Adipocyte (in vitro differentiated cells): Measurements from ENCODE around the gene MS4A18.
"Not testable (repeated sequence)": the region's sequence is repeated elsewhere in the genome, so short reads cannot be mapped to it uniquely, and the experiment has no call there.

Experiments
- DNase-seq: peaks from one replicate; pipeline ENCODE4 v3.0.0-alpha.2; 2015; ENCODE audit warnings: low read depth
- H3K27me3 ChIP-seq: replicated peaks from 2 replicates; pipeline ENCODE4 v1.7.0; 2013; ENCODE audit warnings: mild to moderate bottlenecking, low read length, moderate library complexity; ENCODE audit not compliant: control insufficient read depth, insufficient read depth
- H3K36me3 ChIP-seq: 2 replicates; pipeline ENCODE4 v1.7.0; 2013; ENCODE audit warnings: low read length, mild to moderate bottlenecking, moderate library complexity; ENCODE audit not compliant: control insufficient read depth, insufficient read depth, severe bottlenecking
- H3K4me1 ChIP-seq: 2 replicates; pipeline ENCODE4 v1.7.0; 2013; ENCODE audit warnings: mild to moderate bottlenecking, low read length, moderate library complexity; ENCODE audit not compliant: control insufficient read depth, insufficient read depth
- H3K4me3 ChIP-seq: 2 replicates; pipeline ENCODE4 v1.7.0; 2013; ENCODE audit warnings: mild to moderate bottlenecking, low read length, moderate library complexity
- H3K9ac ChIP-seq: 2 replicates; pipeline ENCODE4 v1.7.0; 2013; ENCODE audit warnings: mild to moderate bottlenecking, low read length, moderate library complexity
- H3K9me3 ChIP-seq: 2 replicates; pipeline ENCODE4 v1.7.0; 2013; ENCODE audit warnings: mild to moderate bottlenecking, low read length, moderate library complexity; ENCODE audit not compliant: control insufficient read depth

MS4A18 gene

DNA sequence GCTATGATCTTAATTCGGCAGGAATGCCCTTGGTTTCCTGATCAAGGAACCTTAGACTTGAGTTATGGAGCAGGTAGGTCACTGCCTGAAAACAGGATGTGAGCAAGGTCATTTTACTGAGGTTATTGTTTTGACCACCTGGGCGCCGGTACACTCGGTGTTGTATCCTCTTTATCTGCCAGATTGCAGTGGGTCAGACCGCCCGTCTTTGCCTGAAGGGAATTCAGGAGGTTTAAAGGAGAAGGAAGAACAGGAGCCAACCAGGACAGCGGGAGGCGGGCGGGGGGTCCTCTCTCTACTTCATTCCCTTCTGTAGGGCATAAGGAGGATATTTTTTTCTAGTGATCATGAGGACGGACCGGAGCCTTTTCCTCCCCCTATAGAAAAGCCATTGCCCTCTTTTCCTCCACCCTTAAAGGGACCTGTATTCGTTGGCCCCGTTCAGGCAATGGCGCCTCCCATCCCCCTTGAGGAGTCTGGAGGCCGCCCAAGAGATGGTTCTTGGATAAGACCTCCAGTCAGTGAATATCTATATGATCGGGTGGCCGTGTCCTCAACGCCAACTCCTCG lies 32.8 kb downstream of the MS4A18 start:
- no peaks in the 10 kb centered on the region for H3K4me1 ChIP-seq
- H3K9me3 ChIP-seq, result peaks cover 4% of the 10 kb centered on the region
- H3K27me3 ChIP-seq, result peaks cover 58% of the 10 kb centered on the region
- H3K9ac ChIP-seq, result no peak overlapping the region
- DNase-seq, result no peak
- no peaks in the 10 kb centered on the region for H3K36me3 ChIP-seq
- H3K4me3 ChIP-seq, result no peak overlapping the region

DNA sequence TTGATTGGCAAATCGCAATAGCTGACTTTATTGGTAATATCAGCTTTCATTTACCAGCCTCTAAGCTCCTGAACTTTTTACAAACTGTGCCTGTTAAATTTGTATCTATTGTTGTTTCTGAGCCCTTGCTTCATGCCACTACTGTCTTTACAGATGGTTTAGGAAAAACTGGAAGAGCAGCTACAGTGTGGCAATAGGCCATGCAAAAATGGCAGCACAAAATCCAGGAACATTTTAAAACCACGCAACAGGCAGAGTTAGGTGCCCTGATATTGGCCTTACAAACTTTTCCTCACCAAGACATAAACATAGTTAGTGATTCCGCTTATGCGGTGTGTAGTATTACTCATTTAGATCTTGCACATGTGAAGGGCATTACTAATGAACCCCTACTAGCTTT lies 34.2 kb downstream of the MS4A18 start:
- H3K9me3 ChIP-seq, H3K4me3 ChIP-seq, H3K4me1 ChIP-seq, DNase-seq, H3K36me3 ChIP-seq, H3K9ac ChIP-seq: not testable (repeated sequence)
- H3K27me3 ChIP-seq, result peaks cover 58% of the 10 kb centered on the region

DNA sequence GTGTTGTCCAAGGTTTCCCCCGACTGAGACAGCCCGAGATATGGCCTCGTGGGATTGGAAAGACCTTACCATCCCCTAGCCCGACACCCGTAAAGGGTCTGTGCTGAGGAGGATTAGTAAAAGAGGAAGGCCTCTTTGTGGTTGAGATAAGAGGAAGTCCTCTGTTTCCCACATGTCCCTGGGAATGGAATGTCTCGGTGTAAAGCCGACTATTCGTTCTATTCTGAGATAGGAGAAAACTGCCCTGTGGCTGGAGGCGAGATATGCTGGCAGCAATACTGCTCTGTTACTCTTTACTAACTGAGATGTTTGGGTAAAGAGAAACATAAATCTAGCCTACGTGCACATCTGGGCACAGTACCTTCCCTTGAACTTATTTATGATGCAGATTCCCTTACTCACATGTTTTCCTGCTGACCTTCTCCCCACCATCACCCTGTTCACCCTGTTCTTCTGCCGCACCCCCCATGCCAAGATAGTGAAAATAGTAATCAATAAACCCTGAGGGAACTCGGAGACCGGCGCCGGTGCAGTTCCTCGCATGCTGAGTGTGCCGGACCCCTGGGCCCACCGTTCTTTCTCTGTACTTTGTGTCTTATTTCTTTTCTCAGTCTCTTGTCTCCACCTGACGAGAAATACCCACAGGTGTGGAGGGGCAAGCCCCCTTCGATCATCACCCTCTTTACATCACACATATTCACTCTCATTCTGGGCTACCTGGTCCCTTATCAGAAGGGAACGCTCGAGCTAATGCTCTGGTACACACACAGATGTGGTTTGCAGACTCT lies 35.1 kb downstream of the MS4A18 start:
- H3K36me3 ChIP-seq, DNase-seq: not testable (repeated sequence)

DNA sequence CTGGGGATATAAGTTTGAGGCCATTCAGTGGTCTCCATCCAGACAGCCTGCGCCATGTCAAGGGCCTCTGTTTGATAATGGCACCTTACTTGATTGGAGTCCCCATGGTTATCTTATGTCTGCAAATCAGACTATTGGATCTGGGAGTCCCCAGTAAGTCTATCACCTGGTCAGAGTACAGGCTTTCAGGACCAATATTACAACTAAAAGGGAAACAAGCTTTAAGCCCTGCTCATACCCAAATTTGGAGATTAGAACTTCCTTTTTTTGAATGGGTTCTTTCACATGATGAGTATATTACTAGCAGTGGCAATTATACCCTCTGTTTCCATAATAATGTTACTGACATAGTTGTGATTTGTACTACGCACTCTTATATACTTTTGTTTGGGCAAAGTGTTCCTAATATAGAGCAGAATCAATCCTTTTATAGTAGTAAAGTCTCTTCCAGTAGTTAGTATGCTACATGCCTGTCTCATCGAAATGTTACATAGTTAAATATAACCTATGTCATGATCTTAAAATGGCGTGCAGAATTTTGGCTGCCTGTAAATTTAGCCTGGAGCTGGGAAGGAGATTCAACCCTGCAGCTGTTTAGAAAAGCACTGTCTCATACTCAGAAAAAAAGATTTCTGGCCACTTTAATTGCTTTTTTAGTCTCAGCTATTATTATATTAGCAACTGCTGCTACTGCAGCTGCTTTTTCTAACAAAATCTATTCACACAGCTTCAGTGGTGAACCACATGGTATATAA lies 37.1 kb downstream of the MS4A18 start:
- DNase-seq, result no peak
- H3K4me3 ChIP-seq, result no peak overlapping the region
- H3K9ac ChIP-seq, result no peak overlapping the region
- H3K27me3 ChIP-seq, result peaks cover 63% of the 10 kb centered on the region
- H3K36me3 ChIP-seq, result no peaks in the 10 kb centered on the region
- H3K9me3 ChIP-seq, result peaks cover 4% of the 10 kb centered on the region
- H3K4me1 ChIP-seq, result no peaks in the 10 kb centered on the region

More for the DNA sequence above, 35.1 kb downstream of the MS4A18 start:
- H3K4me3 ChIP-seq, H3K9me3 ChIP-seq, H3K4me1 ChIP-seq, H3K9ac ChIP-seq: not testable (repeated sequence)
- peaks cover 64% of the 10 kb centered on the region for H3K27me3 ChIP-seq

DNA sequence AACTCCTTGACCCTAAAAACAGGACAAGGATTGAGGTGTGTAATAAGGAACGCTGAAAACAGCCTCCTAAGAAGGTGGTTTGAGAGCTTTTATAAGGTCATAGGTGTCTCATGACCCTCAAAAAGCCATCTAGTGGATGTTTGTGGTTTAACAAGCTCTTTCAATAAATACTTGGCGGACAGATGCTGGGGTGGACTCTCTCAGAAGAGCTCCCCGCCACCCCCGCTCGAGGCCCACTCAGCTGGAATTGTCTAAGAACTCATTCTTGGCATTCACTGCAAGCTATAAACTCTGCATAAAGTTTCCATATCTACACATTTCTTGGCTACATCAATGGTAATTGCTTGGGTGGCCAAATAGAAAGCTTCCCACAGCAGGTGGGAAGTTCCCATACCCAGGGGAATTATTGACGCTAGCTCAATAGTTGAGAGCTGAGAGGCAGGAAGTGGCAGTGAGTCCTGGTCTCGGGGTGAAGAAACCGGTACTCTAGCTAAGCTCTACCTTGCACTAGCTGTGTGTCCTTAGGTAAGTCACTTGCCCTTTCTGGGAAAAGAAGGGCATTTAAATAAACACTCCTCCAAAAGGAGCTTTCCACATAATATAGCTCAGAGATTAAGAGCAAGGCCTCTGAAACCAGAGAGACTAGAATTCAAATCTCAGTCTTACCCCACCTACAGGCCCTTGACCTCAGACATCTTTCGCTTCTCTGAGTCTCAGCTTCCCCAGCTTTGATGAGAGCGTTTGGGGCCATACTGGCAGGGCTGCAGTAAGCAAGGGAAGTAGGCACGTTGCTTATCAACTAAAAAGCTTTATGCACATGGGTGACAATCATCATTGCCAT lies 38.6 kb downstream of the MS4A18 start:
- no peak for DNase-seq
- Histone ChIP-seq H3K9me3 (no peaks in the 10 kb centered on the region), H3K4me3 (no peak overlapping the region), H3K27me3 (peaks cover 58% of the 10 kb centered on the region), H3K4me1 (no peaks in the 10 kb centered on the region), H3K9ac (no peak overlapping the region), H3K36me3 (no peaks in the 10 kb centered on the region)

- H3K9ac ChIP-seq, result no peak overlapping the region
- no peaks in the 10 kb centered on the region for H3K9me3 ChIP-seq
- peaks cover 65% of the 10 kb centered on the region for H3K27me3 ChIP-seq
- DNase-seq, result no peak
- H3K4me3 ChIP-seq, result no peak overlapping the region
- H3K4me1 ChIP-seq, result no peaks in the 10 kb centered on the region
- H3K36me3 ChIP-seq, result no peaks in the 10 kb centered on the region
Measured at GRCh38 chr11:60763692-60764369, 39.3 kb downstream of the MS4A18 start.

DNA sequence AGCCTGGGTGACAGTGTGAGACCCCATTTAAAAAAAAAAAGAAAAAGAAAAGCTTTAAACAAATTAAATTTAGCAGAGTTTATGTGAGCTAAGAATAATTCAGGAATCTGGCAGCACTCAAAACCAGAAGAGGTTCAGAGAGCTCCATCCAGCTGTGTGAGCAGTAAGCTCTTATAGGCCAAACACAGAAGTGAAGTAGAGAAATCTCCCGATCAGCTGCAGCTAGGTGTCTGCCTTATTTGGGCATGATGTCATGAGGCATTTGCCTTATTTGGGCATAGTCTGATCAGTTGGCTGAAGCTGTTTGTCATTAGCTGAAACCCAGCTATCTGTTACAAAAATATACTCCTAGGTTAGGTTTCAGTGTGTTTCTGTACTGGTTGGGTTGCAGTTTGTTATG lies 40.4 kb downstream of the MS4A18 start:
- peaks cover 64% of the 10 kb centered on the region for H3K27me3 ChIP-seq
- no peak overlapping the region for H3K4me3 ChIP-seq
- no peaks in the 10 kb centered on the region for H3K4me1 ChIP-seq
- no peak overlapping the region for H3K9ac ChIP-seq
- no peaks in the 10 kb centered on the region for H3K36me3 ChIP-seq
- no peak for DNase-seq
- H3K9me3 ChIP-seq, result no peaks in the 10 kb centered on the region

- Histone ChIP-seq H3K9ac (no peak overlapping the region), H3K36me3 (no peaks in the 10 kb centered on the region), H3K9me3 (no peaks in the 10 kb centered on the region), H3K4me3 (no peak overlapping the region), H3K27me3 (peaks cover 60% of the 10 kb centered on the region), H3K4me1 (no peaks in the 10 kb centered on the region)
- no peak for DNase-seq
Measured at GRCh38 chr11:60765355-60765754, 40.8 kb downstream of the MS4A18 start.

DNA sequence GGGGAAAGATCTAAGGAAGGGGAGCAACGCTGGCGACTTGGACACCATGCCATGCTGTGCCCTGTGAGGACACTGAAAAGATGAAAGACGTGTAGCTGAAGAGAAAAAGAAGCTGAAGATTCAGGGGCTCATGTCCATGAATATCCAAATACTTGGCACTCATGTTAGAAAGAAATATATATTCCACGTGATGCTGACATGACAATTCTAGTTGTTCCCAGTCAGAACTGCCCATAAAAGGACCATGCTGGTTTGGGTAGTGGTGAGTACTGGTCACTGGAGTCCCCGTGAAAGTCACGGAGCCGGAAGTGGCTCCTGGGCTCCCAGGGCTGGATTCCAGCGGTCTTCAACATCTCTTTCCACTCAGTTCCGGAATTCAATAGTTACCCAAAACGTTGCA lies 42.0 kb downstream of the MS4A18 start:
- Histone ChIP-seq H3K4me1 (no peaks in the 10 kb centered on the region), H3K9me3 (no peaks in the 10 kb centered on the region)

DNA sequence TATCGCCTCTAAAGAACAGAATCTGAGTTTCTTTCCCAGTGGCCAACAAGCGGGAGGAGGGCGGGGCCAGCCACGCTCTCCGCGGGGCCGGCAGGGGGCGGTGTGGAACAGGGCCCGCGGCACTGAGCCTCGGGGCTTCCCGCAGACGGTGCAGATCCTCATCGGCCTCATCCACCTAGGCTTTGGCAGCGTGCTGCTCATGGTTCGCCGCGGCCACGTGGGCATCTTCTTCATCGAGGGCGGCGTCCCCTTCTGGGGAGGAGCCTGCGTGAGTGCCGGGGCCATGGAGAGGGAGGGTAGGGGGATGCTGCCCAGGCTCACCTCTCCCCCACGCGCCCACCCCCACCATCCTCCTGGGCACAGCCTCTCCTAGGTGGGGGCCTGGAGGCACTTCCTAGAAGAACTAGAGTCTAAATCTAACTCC lies 42.9 kb downstream of the MS4A18 start:
- no peak for DNase-seq
- Histone ChIP-seq H3K4me3 (no peak overlapping the region), H3K9me3 (no peaks in the 10 kb centered on the region), H3K27me3 (peaks cover 53% of the 10 kb centered on the region), H3K4me1 (no peaks in the 10 kb centered on the region), H3K36me3 (no peaks in the 10 kb centered on the region), H3K9ac (no peak overlapping the region)

More for the DNA sequence above, 42.0 kb downstream of the MS4A18 start:
- Histone ChIP-seq H3K36me3 (no peaks in the 10 kb centered on the region), H3K4me3 (no peak overlapping the region), H3K9ac (no peak overlapping the region), H3K27me3 (peaks cover 55% of the 10 kb centered on the region)
- DNase-seq, result no peak
